HT1080 (cell line): ENCODE data around the gene MAP3K9. TPM values are rescaled to one million over a fixed set of nuclear protein-coding genes. Genes with fewer than 3 reads are reported as not detected.

Experiments used
- DNase-seq: peaks from one replicate; pipeline ENCODE4 v3.0.0-alpha.2; 2015; ENCODE audit warnings: low read depth
- total RNA-seq: library from RNA; depleted of rRNA; stranded (reverse); fragments of >200 nt; shearing (Covaris generic); gene quantifications from 2 replicates; pipeline ENCODE4 v1.2.3, GENCODE V29; 2014; rRNA removed

The MAP3K9 gene
- total RNA-seq, 1 experiment from 2014 or later, result 3.6 TPM

DNA sequence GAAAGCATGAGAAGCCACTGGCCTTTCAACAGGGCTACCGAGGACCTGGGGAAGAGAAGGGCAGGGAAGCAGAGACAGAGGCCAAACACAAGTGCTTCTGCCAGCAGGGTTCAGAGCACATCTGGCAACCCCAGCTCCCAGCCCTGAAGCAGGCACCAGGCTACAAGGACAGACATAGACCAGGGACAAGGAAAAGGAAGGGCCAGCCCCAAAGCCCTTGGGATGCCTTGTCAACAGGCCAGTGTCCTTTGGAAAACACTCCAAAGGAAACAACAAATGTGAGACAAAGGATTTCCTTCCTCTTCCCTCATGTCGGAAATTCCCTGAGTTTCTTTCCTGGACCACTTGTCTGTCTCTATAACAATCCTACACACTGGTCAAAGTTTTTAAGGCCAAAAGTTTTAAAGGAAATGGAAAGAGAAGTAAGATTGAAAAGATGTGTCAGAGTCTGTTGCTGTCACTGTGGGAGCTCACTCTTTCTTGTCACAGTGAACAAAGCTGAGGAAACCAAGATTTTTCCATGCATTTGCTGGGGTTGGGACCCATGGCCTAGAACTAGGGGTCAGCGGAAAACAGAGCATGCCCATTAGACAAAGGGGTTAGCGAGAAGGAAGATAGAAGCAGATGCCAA lies 108.2 kb downstream of the MAP3K9 start:
- no peak for DNase-seq

DNA sequence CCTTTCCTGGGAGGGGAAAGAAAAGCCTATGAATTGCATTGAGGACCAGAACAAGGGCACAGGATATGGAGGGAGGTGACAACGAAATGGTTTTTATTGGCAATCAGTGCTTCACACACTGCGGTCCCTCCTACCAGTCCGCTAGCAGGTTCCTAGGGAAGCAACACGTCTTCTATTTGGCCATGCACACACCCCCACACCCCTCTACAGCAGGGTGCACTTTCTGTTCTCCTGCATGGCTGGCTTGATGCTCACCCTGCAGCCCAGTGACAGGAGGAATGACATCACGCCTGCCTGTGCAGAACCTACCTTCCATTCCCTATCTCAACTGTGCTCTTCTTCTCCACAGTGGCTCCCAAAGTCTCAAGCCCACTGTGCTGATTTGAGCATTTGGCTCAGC lies 109.7 kb downstream of the MAP3K9 start:
- DNase-seq, result no peak

DNA sequence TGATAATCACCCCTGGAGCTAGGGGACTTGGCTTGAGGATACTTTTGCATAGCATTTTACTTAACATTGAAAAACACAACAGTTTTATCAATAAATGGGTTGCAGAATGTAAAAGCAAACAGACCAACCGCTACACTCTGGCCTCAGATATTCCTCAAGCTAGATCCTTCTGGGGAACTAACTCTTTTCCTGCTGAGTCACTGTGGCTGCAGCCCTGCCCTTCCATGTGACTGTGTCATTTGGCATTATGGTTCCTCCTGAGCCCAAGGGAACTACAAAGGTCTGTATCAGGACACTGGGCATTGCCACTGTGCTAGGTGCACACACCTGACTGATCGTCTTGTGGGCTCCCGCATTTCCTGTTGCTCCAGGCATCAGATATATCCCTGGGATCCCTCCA lies 111.0 kb downstream of the MAP3K9 start:
- DNase-seq, result peak; percentile 63

DNA sequence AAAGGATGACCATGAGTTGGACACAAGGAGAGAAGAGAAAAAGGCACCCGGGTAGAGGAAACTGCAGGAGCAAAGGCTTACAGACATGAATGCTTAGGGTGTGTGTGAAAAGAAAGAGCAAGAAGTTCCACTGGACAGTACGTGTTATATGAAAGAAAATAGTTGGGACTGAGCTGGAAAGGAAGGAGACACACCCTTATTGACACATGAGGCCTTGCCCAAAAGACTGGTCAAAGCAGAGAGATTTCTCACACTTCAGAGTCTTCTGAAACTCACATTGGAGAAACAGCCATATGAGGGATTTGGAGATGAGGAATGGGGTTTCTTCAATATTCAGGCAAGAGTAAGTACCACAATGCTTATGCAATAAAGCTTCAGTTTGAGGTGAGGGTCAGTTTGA lies 111.6 kb downstream of the MAP3K9 start:
- DNase-seq, result peak; percentile 24

DNA sequence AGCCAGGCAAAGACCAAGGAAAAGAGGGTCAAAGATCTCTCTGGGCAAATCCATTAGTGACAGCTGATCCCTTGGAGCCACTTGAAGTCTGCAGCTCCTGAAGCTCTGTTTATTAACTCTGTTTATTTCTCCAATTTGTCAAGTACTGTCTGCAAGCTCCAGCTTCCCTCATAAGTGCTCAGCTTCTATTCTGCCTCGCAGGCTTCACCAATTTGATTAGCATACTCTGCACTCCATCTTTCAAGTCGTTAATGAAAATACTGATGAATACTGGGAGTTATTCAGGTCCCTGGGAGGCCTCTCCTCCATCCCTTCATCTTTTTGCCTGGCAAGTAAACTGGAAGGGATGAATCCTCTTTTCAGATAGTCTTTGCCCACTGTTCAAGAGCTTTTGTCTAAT lies 113.3 kb downstream of the MAP3K9 start:
- no peak for DNase-seq

DNA sequence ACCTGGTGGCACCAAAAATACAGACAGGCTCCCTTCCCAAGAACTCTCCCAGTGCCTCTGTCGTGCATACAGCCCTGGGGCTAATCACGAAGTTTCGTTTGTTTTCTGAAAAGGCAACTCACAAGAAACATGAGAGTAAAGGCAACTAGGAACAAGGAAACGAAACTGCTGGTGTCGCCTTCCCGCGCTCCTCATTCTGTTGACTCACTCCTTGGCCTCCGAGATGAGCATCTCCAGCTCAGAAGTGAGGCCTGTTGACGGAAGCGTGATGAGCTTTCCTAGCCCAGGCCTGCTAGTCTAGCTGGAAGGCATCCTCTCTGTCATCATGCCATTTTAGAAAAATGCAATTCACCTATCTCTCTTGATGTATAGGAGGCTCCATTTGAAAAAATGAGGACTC lies 117.1 kb downstream of the MAP3K9 start:
- DNase-seq, result no peak

DNA sequence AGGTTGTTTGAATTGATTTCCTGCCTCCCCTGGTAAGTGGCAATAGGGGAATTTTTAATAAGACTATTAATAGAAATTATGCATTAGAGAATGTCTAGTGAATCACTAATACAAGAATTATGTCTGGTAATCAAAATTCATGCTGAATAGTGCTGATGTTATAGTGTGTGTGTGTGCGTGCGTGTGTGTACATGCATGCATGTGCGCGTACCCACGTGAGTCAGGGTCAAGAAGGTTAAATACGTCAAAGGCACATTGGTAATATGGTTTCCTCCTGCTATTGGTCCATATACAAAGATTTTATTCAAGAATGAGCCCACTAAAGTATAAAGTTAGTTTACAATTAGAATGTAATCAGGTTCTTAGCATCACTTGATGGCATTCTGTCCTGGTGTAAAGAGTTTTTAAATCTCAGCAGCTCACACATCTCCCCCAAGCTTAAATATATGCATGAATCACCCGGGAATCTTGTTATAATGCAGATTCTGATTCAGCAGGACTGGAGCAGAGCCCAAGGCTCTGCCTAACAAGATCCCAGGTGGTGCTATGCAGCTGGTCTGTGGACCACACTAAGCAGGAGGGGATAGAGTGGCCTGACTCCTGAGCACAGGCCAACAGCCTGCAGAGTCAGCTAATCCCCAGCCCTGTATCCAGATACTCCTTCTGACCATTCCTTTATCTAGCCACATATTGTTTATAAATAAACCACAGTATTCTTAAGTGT lies 123.7 kb downstream of the MAP3K9 start:
- DNase-seq, result no peak

DNA sequence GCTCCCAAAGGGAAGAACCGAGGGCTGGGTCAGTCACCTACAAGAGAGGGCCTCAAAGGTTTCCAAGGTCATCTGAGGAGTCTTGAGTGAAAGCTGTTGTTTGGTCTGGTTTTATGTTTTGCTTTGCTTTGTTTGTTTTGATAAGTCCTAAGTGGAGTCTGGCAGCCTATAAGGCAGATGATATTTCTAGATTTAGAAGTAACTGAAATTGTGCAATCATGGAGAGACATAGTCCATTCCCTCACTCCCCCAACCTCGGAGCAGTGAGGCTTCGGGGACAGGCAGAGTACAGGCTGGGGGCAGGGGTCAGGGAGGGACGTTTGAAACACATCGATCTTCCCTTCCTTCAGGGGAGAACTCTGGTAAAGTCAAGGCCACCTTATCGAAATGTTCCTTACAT lies 125.3 kb downstream of the MAP3K9 start:
- no peak for DNase-seq

DNA sequence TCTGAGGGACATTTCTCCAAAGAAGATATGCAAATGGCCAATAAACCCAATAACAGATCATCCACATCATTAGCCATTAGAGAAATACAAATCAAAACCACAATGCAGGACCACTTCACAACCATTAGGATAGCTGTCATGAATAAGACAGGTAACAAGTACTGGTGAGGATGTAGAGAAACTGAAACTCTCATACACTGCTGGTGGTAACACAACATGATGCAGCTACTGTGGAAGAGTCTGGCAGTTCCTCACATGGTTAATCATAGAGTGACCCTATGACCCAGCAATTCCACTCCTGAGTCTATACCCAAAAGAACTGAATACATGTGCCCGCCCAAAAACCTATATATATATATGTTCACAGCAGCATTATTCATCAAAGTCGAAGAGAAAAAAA lies 128.6 kb downstream of the MAP3K9 start:
- no peak for DNase-seq

DNA sequence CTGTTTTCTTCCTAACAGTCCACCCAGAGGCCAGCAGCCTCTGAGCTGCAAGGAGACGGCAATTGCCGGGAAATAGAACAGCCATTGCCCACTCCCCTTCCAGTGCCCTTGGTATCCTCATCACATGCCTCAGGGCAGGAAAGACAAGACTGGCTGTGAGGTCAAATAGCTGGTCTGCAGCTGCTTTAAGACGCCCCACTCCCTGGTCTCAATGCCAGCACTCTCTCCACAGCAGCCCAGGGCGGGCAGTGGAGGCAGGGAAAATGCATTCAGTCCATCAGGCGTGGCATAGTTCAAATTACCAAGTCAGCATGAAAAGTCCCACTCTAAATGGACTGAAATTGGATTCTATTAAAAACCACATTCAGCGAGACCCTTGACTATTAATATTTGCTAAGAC lies 132.0 kb downstream of the MAP3K9 start:
- no peak for DNase-seq

Other genes with a start within 250 kb of the MAP3K9 start
- 36.9 and 58.0 TPM in 2 replicates for gene MED6, start 208.9 kb downstream of the MAP3K9 start, total RNA-seq
- gene TTC9, start 167.6 kb downstream of the MAP3K9 start, total RNA-seq, result 0.80 and 0.87 TPM in 2 replicates
- gene PCNX1, start 97.9 kb upstream of the MAP3K9 start, total RNA-seq, result 27.7 and 28.4 TPM in 2 replicates